ENCODE measurements around the gene CNOT6L. TPM values are rescaled to one million over a fixed set of nuclear protein-coding genes. Genes with fewer than 3 reads are reported as not detected.

The CNOT6L gene
- total RNA-seq, 3 donors from 2014 or later (not counting 1 experiment from before 2014, with no cell fraction given), result 172 to 237 (median 193) TPM

- Mint-ChIP-seq H3K36me3 (peaks cover 11% of the 10 kb centered on the region), H3K4me1 (peaks cover 58 to 65% of the 10 kb centered on the region in 2 donors), H3K27ac (peak overlapping the region; percentile 96 to 100), H3K4me3 (peak overlapping the region; percentile 94), H3K9me3 (no peaks in the 10 kb centered on the region), H3K27me3 (ENCODE audit: low read depth in 2 of 2) (no peaks in the 10 kb centered on the region)
- Histone ChIP-seq H3K27me3 (ENCODE audit: control insufficient read depth, insufficient read depth, low read length) (no peaks in the 10 kb centered on the region), H3K36me3 (ENCODE audit: control insufficient read depth, insufficient read depth, low read length) (peaks cover 3% of the 10 kb centered on the region), H3K4me3 (ENCODE audit: low read length) (peak overlapping the region; percentile 97), H3K4me1 (ENCODE audit: control insufficient read depth, insufficient read depth, low read length) (peaks cover 28% of the 10 kb centered on the region), H3K9me3 (ENCODE audit: control insufficient read depth, insufficient read depth, low read length) (no peaks in the 10 kb centered on the region), H3K27ac (ENCODE audit: low read length) (peak overlapping the region; percentile 100)
- DNase-seq (no peak), ATAC-seq (peak; percentile 6 to 41 (median 24))
- no peak for TF ChIP-seq CTCF (IDR thresholded peaks at IDR 0.05)
- 62% methylated on average over 1 of the region's 1 CpG for WGBS (ENCODE audit: insufficient coverage)
- intact Hi-C loops (cut with micrococcal nuclease), result loop anchor here (1.0 to 5.0 kb wide), 2 partner anchors 8 to 124 kb away; no protein-coding TSS in a partner anchor
These were observed 42.3 kb upstream of the CNOT6L start for GRCh38 chr4:77861495-77861894.

GRCh38 chr4:77859256-77859655, 40.1 kb upstream of the CNOT6L start:
- peaks cover 11% of the 10 kb centered on the region for H3K36me3 Mint-ChIP-seq
- H3K36me3 ChIP-seq (ENCODE audit: control insufficient read depth, insufficient read depth, low read length), result no peaks in the 10 kb centered on the region
- WGBS (ENCODE audit: insufficient coverage), result 100% methylated on average over 3 of the region's 3 CpGs
- no peak overlapping the region for H3K4me3 ChIP-seq (ENCODE audit: low read length)
- no peaks in the 10 kb centered on the region for H3K9me3 Mint-ChIP-seq
- no peaks in the 10 kb centered on the region for H3K27me3 Mint-ChIP-seq (ENCODE audit: low read depth in 2 of 2)
- DNase-seq (no peak), ATAC-seq (no peak)
- H3K4me1 Mint-ChIP-seq, result peaks cover 59 to 66% of the 10 kb centered on the region in 2 donors
- no peak overlapping the region for H3K27ac ChIP-seq (ENCODE audit: low read length)
- H3K4me1 ChIP-seq (ENCODE audit: control insufficient read depth, insufficient read depth, low read length), result peaks cover 38% of the 10 kb centered on the region
- peak overlapping the region; percentile 18 to 100 for H3K27ac Mint-ChIP-seq
- H3K27me3 ChIP-seq (ENCODE audit: control insufficient read depth, insufficient read depth, low read length), result no peaks in the 10 kb centered on the region
- H3K4me3 Mint-ChIP-seq, result no peak overlapping the region
- intact Hi-C loops (cut with micrococcal nuclease), result no loop called here
- H3K9me3 ChIP-seq (ENCODE audit: control insufficient read depth, insufficient read depth, low read length), result no peaks in the 10 kb centered on the region
- no peak for TF ChIP-seq CTCF (IDR thresholded peaks at IDR 0.05)

- no peaks in the 10 kb centered on the region for H3K9me3 Mint-ChIP-seq
- no peak overlapping the region for H3K4me3 ChIP-seq (ENCODE audit: low read length)
- intact Hi-C loops (cut with micrococcal nuclease), result no loop called here
- H3K27ac Mint-ChIP-seq, result peak overlapping the region; percentile 97 to 100
- H3K9me3 ChIP-seq (ENCODE audit: control insufficient read depth, insufficient read depth, low read length), result no peaks in the 10 kb centered on the region
- no peaks in the 10 kb centered on the region for H3K36me3 ChIP-seq (ENCODE audit: control insufficient read depth, insufficient read depth, low read length)
- H3K27ac ChIP-seq (ENCODE audit: low read length), result peak overlapping the region; percentile 4
- peaks cover 39% of the 10 kb centered on the region for H3K4me1 ChIP-seq (ENCODE audit: control insufficient read depth, insufficient read depth, low read length)
- no peak for TF ChIP-seq CTCF (IDR thresholded peaks at IDR 0.05)
- H3K36me3 Mint-ChIP-seq, result no peaks in the 10 kb centered on the region
- H3K27me3 Mint-ChIP-seq (ENCODE audit: low read depth in 2 of 2), result no peaks in the 10 kb centered on the region
- H3K4me3 Mint-ChIP-seq, result no peak overlapping the region
- no peaks in the 10 kb centered on the region for H3K27me3 ChIP-seq (ENCODE audit: control insufficient read depth, insufficient read depth, low read length)
- DNase-seq, result no peak
- ATAC-seq, result no peak
- H3K4me1 Mint-ChIP-seq, result peaks cover 60 to 66% of the 10 kb centered on the region in 2 donors
- no CpG with 5 or more reads among the region's 1 CpG for WGBS (ENCODE audit: insufficient coverage)
These were observed 37.0 kb upstream of the CNOT6L start for GRCh38 chr4:77856152-77856551.
